Stimulated activated CD4-positive, alpha-beta T cell treated with anti-CD3 and anti-CD28 coated beads, TNF-alpha, amount 100 ng/mL, for 4 hours (primary cell): Measurements from ENCODE around the gene AIG1.

Experiments
- DNase-seq, 3 experiments: peaks; one replicate each; pipeline ENCODE4 v3.0.0-alpha.2; 2020; ENCODE audit warnings: low read depth in 3 of 3

AIG1 gene

GRCh38 chr6:143362192-143362558, 301.5 kb downstream of the AIG1 start:
- no peak for DNase-seq

GRCh38 chr6:143363299-143363698, 302.6 kb downstream of the AIG1 start:
- DNase-seq = no peak

GRCh38 chr6:143368426-143368825, 307.7 kb downstream of the AIG1 start:
- no peak for DNase-seq

GRCh38 chr6:143369971-143370370, 309.3 kb downstream of the AIG1 start:
- no peak for DNase-seq

- DNase-seq = no peak
Measured at GRCh38 chr6:143370812-143371370, 310.2 kb downstream of the AIG1 start.

- no peak for DNase-seq
Measured at GRCh38 chr6:143372199-143372882, 311.7 kb downstream of the AIG1 start.

- no peak for DNase-seq
Measured at GRCh38 chr6:143374014-143374413, 313.3 kb downstream of the AIG1 start.

GRCh38 chr6:143375022-143375585, 314.4 kb downstream of the AIG1 start:
- DNase-seq = no peak

GRCh38 chr6:143376375-143376774, 315.7 kb downstream of the AIG1 start:
- DNase-seq = no peak

- DNase-seq = no peak
Measured at GRCh38 chr6:143376861-143377260, 316.2 kb downstream of the AIG1 start.

- no peak for DNase-seq
Measured at GRCh38 chr6:143385636-143386035, 324.9 kb downstream of the AIG1 start.

GRCh38 chr6:143390278-143390677, 329.6 kb downstream of the AIG1 start:
- DNase-seq = no peak
